Right atrium auricular region (tissue), 2 donors: ENCODE measurements around the gene SPARC. TPM values are rescaled to one million over a fixed set of nuclear protein-coding genes. Genes with fewer than 3 reads are reported as not detected.

Experiments
- DNase-seq: peaks from one replicate; pipeline ENCODE4 v3.0.0-alpha.2; 2019; ENCODE audit warnings: low spot score
- H3K27ac ChIP-seq, 2 donors: fragments of 200-600 bp; sonication (generic); 1 replicate in 1 of 2; 2 replicates in 1 of 2; pipeline ENCODE4 v1.5.1; 2016 to 2019
- H3K27me3 ChIP-seq, 2 donors: fragments of 200-600 bp; sonication (generic); one replicate each; pipeline versions ENCODE4 v1.5.1 to v1.6.0; 2017 to 2019
- H3K36me3 ChIP-seq: fragments of 200-600 bp; sonication (generic); one replicate; pipeline ENCODE4 v1.5.1; 2016
- H3K4me1 ChIP-seq, 2 donors: fragments of 200-600 bp; sonication (generic); one replicate each; pipeline versions ENCODE4 v1.5.1 to v1.6.0; 2017 to 2019
- H3K4me3 ChIP-seq, 2 donors: fragments of 200-600 bp; sonication (generic); 1 replicate in 1 of 2; 2 replicates in 1 of 2; pipeline ENCODE4 v1.5.1; 2017 to 2019; ENCODE audit warnings: mild to moderate bottlenecking in 1 of 2, moderate library complexity in 1 of 2
- H3K9me3 ChIP-seq, 2 donors: fragments of 200-600 bp; sonication (generic); one replicate each; pipeline ENCODE4 v1.5.1; 2019
- CTCF ChIP-seq, 2 donors: fragments of 200-600 bp; sonication (generic); IDR thresholded peaks; one replicate each; pipeline ENCODE4 v1.5.1; 2019; ENCODE audit warnings: antibody characterized with exemption in 2 of 2
- total RNA-seq, 2 donors: library from RNA; depleted of rRNA; stranded (reverse); fragments of >200 nt; gene quantifications; one replicate each; pipeline ENCODE4 v1.1.0, GENCODE V29; 2016

Gene SPARC
- total RNA-seq, 2 donors from 2014 or later = 292 to 567 TPM

GRCh38 chr5:151684690-151685361, 1.9 kb downstream of the SPARC start:
- Histone ChIP-seq H3K36me3 (no peaks in the 10 kb centered on the region), H3K9me3 (no peaks in the 10 kb centered on the region), H3K4me3 (peak overlapping the region; percentile 63 to 68), H3K4me1 (peaks cover 0 to 65% of the 10 kb centered on the region in 2 donors), H3K27me3 (no peaks in the 10 kb centered on the region), H3K27ac (peak overlapping the region; percentile 82 to 92)
- TF ChIP-seq CTCF (IDR thresholded peaks at IDR 0.05) = peak in 1 of 2 donors; percentile 34
- DNase-seq = peak; percentile 75

- Histone ChIP-seq H3K9me3 (no peaks in the 10 kb centered on the region), H3K36me3 (no peaks in the 10 kb centered on the region), H3K27ac (peak overlapping the region; percentile 82 to 92), H3K4me3 (peak overlapping the region; percentile 63 to 68), H3K4me1 (peaks cover 0 to 72% of the 10 kb centered on the region in 2 donors), H3K27me3 (no peaks in the 10 kb centered on the region)
- DNase-seq = no peak
- TF ChIP-seq CTCF (IDR thresholded peaks at IDR 0.05) = no peak
Measured at GRCh38 chr5:151683986-151684588, 2.6 kb downstream of the SPARC start.

GRCh38 chr5:151683444-151683843, 3.3 kb downstream of the SPARC start:
- H3K27ac ChIP-seq = peak overlapping the region; percentile 82 to 92
- no peak for DNase-seq
- no peaks in the 10 kb centered on the region for H3K9me3 ChIP-seq

GRCh38 chr5:151682751-151683331, 3.9 kb downstream of the SPARC start:
- no peak for TF ChIP-seq CTCF (IDR thresholded peaks at IDR 0.05)
- H3K27me3 ChIP-seq = no peaks in the 10 kb centered on the region
- no peaks in the 10 kb centered on the region for H3K9me3 ChIP-seq
- H3K4me1 ChIP-seq = peaks cover 0 to 83% of the 10 kb centered on the region in 2 donors
- H3K27ac ChIP-seq = peak overlapping the region; percentile 82 to 92
- H3K36me3 ChIP-seq = no peaks in the 10 kb centered on the region
- no peak for DNase-seq
- peak overlapping the region in 1 of 2 donors; percentile 63 for H3K4me3 ChIP-seq

More at GRCh38 chr5:151683444-151683843, 3.3 kb downstream of the SPARC start:
- H3K36me3 ChIP-seq = no peaks in the 10 kb centered on the region
- peaks cover 0 to 78% of the 10 kb centered on the region in 2 donors for H3K4me1 ChIP-seq
- H3K4me3 ChIP-seq = peak overlapping the region in 1 of 2 donors; percentile 63
- no peak for TF ChIP-seq CTCF (IDR thresholded peaks at IDR 0.05)
- H3K27me3 ChIP-seq = no peaks in the 10 kb centered on the region

GRCh38 chr5:151682240-151682639, 4.5 kb downstream of the SPARC start:
- DNase-seq = no peak

More at GRCh38 chr5:151682240-151682639, 4.5 kb downstream of the SPARC start:
- Histone ChIP-seq H3K4me3 (peak overlapping the region in 1 of 2 donors; percentile 63), H3K9me3 (no peaks in the 10 kb centered on the region), H3K27ac (peak overlapping the region; percentile 82 to 92), H3K27me3 (no peaks in the 10 kb centered on the region), H3K4me1 (peaks cover 0 to 83% of the 10 kb centered on the region in 2 donors), H3K36me3 (no peaks in the 10 kb centered on the region)
- no peak for TF ChIP-seq CTCF (IDR thresholded peaks at IDR 0.05)
